Esophagus muscularis mucosa (tissue), 3 donors: ENCODE data around the gene ASS1.

Source experiments
- POLR2AphosphoS5 ChIP-seq, 2 donors: sonication (generic); formaldehyde crosslinking; IDR thresholded peaks; one replicate each; pipeline ENCODE4 v1.6.1; 2017; ENCODE audit warnings: antibody characterized with exemption in 2 of 2
- TF ChIP-seq, protein P1 (sequence below), 3 experiments: fragments of 200-600 bp in 2 of 3; fragments of 450-650 bp in 1 of 3; sonication (generic) in 2 of 3; IDR thresholded peaks; one replicate each; pipeline ENCODE4 v1.5.1; 2017 to 2019; ENCODE audit warnings: antibody characterized with exemption in 3 of 3, mild to moderate bottlenecking in 2 of 3, moderate library complexity in 1 of 3

DNA sequence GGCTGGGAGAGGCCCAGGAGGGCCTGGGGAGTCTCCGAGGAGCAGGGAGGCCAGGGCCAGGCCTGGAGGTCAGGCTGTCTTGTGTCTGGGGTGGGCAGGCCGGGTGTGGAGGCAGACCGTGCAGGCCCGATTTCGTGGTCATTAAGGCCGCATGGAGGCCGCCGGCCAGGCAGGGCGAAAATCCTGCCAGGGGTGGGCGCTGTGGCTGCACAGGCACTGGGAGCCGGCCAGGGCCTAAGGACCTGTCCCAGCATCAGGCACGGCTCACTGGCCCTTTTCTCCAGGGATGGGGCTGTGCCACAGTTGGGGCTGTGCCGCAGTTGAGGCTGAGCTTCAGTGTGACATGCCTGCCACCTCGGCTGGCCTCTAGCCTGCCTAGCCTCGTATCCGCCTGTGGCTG is 35.9 kb downstream of the ASS1 start:
- TF ChIP-seq, protein P1, sequence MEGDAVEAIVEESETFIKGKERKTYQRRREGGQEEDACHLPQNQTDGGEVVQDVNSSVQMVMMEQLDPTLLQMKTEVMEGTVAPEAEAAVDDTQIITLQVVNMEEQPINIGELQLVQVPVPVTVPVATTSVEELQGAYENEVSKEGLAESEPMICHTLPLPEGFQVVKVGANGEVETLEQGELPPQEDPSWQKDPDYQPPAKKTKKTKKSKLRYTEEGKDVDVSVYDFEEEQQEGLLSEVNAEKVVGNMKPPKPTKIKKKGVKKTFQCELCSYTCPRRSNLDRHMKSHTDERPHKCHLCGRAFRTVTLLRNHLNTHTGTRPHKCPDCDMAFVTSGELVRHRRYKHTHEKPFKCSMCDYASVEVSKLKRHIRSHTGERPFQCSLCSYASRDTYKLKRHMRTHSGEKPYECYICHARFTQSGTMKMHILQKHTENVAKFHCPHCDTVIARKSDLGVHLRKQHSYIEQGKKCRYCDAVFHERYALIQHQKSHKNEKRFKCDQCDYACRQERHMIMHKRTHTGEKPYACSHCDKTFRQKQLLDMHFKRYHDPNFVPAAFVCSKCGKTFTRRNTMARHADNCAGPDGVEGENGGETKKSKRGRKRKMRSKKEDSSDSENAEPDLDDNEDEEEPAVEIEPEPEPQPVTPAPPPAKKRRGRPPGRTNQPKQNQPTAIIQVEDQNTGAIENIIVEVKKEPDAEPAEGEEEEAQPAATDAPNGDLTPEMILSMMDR (IDR thresholded peaks at IDR 0.05) = no peak
- no peak for TF ChIP-seq POLR2AphosphoS5 (IDR thresholded peaks at IDR 0.05)
